8988T (cell line): ENCODE data around the gene PBX1.

ENCODE experiments used
- DNase-seq: peaks from one replicate; pipeline ENCODE4 v3.0.0; 2011

Gene PBX1

DNA sequence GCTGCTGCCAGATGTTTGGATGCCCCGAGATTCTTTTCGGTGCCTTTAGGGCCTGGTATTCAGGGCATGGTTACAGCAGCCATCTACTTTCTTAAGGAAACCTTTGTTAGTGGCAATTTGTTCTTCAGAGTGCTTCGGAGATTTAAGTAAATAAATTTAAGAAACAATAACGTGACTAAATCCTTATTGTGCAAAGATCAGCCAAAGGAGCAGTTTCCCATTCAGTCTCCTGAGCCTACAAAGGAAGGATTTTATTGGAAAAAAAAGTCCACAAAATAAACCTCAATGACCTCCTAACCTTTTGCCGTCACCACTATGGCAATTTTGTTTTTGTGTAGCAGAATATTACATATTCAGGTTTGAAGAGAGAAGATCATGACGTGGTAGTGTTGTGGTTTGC, 231.1 kb downstream of the PBX1 start:
- DNase-seq, result no peak

DNA sequence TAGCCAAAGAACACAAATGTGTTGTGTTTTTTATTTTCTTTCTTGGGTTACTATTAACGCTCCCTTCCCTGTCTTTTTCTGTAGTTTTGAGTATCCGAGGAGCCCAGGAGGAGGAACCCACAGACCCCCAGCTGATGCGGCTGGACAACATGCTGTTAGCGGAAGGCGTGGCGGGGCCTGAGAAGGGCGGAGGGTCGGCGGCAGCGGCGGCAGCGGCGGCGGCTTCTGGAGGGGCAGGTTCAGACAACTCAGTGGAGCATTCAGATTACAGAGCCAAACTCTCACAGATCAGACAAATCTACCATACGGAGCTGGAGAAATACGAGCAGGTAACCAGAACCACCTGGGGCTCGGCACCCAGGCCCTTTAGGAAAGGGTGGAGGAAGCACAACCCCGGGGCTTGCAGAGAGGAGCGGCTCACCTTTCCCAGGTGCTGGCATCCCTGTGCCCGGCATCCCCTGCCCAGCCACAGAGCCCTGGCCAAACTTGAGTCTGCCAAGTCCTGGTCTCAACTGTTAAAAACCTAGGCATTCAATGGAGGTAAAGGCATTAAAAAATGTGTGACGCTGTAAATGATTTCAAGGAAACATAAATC, 233.5 kb downstream of the PBX1 start:
- DNase-seq, result no peak

DNA sequence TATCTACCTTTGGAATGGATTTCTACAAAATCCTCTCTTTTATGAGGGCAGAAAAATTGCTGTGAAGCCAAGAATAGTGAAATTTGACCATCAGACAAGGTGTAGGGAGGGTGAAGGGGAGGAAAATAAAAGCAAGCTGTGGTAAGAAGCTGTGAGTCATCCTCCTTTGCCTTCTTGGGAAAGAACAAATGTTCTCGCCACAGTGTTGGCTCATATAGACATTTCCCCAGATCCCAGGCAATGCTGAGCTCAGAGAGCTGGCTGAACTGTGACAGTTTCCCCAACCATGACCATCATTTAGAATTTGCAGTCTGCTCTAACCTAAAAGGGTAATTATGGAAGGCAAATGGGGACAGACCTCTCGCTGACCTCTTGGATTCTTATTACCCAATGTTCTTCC, 235.4 kb downstream of the PBX1 start:
- DNase-seq, result no peak

DNA sequence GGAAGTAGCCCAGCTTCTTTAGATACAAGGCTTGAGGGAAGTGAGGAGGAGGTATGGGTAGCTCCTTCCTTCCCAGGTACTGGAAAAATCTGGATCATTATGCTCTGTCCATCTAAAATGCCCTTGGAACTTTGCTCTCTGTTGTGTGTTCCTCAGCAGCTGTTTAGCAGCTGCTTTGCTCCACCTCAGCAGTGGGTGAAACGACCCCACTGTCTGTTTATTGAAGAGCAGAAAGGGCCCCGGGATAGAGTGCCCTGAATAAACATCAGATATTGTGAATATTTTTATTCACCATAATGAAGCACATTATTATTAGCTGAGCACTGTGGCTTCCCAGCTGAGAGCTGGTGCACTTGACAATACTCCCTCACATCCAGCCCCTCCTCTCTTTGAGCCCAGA, 237.9 kb downstream of the PBX1 start:
- no peak for DNase-seq

DNA sequence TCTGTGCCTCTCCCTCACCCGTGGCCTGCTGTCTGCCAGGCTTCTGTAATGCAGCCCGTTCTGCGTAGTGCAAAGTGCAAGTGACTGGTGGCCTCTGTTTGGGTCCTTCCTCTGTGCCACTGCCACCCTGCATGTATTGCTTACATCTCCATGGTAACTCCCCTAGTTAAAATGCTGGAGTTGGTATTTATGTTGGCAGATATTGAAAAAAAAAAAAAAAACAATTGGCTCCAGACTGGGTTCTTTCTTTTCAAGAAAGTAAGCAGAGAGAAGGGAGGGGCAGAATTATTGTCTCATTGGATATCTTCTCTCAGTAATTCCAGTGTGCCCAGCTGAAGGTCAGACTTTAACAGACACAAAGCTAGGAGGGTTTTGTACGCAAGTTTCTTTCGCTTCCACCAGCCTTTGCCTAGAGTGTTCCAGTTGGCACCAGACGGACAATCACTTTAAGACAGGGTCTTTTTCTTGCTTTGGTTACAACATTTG, 242.3 kb downstream of the PBX1 start:
- DNase-seq, result no peak

DNA sequence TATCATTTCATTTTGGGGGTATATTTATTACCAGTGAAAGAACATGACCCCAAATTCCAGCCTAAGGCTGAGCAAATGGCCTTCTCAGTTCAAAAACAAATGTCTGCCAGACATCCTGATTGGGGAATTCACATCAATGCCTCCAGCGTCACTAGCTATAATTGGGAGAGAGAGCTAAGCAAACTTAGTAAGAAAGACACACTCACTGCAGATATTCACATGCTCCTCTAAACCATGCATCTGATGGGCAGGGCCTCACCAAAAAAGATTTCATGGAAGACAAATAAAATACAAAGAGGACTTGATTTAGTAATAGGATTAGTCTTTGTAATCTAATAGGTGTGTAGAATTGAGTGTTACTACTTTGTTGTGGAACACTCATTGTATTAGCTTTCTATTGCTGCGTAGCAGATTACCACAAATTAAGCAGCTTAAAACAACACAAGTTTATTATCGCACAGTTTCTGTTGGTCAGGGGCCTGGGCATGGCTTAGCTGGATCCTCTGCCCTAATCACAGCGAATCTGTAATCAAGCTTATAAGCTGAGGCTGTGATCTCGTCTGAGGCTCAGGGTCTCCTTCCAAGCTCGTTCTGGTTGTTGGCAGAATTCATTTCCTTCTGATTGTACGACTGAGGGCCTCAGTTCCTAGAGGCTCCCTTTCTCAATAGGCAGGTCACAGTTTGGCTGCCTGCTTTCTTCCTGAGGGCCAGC, 243.0 kb downstream of the PBX1 start:
- no peak for DNase-seq

DNA sequence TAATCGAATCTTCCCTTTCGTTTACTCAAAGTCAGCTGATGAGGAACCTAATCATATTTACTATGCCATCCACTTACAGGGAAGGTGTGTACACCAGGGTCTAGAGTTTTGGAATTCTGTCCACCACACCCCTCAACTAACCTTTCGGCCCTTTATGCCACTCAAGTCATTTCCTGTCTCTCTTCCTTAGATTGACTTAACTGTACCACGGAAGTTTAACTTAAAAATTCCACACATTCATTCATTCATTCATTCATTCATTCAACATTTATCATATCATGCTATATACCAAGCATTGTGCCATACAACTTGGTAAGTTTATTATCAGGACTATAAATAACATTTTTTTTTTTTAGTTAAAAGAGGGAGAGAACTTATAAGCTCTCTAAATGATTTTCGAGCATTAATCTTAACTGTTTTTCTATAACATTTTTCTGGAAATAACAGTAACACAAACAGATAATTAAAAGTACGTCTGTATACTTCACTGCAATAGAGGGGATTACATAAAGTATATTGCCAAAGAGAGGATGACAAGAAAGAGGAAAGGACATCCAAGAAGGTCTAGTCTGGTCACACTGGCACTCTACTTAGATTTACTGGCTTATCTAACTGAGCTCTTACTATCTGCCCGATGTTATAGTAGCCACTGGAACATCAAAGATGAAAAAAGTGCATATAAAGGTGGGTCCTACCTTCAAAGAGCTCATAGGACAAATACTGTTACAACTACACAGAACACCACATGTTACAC, 243.7 kb downstream of the PBX1 start:
- no peak for DNase-seq

DNA sequence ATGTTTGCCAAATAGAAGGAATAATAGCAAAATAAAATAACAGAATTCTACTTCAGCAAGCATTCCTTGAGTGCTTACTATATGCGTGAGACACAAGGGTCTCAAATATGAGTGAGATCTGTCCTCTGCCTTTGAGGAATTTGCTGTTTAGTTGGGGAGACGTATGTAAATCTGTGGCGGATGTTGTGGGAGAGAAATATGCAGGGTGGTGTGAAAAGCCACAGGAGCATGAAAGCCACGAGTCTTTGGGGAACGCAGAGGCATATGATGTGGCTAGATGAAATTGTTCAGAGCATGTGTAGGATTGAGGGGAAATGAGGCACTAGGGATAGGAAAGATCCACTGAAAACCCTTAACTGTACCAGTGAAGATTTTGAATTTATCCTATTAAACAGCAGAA, 244.4 kb downstream of the PBX1 start:
- no peak for DNase-seq

DNA sequence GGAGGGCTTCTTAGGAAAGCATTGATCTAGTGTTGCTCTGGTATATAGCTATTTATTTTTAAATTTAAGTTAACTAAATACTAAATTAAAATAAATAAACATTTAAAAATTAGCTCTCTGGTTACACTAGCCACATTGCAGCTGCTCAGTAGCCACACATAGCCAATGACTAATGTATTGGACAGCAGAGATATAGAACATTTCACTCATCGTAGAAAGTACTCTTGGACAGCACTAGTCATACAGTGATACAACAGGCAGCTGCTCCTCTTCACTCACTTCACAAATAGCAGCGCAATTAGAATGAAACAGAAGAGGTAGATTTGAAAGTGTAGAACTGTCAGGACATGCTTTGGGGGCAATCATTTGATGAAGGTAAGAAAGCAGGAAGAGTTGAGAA, 245.4 kb downstream of the PBX1 start:
- DNase-seq, result no peak

DNA sequence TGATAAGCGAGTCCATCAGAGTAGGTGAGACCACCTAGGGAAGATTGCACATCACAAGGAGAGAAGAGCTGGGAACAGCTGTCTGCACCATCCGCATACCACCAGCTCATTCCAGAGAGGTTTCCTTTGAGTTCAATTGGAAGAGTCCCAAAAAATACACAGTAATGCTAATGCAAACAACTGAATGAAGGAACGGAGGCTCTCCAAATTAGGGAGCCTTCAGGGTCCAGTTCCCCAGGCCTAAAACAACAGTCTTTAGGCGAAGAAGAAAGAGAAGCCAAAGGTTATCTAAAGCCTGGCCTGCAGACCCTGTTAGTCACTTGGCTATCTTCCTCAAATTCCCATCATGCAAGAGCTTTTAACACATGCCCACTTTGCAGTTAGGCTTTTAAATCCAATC, 246.4 kb downstream of the PBX1 start:
- DNase-seq, result no peak

DNA sequence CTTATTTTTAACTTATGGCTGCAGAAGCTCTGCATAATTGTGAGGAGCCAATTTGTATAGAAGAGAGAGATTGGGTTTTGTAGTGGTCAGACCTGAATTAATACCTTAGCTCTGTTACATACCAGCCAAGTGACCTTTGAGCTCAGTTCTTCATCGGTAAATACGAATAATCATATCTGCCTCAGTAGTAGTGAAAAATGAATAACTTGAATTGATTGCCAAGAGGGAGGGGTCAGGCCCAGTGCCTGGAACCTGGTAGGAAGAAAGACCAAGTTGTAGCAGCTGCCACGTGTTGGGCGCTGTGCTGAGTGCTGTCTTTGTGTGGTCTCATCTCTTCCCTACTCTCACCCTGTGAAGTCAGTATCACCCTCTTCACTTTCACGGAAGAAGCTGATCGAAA, 247.5 kb downstream of the PBX1 start:
- no peak for DNase-seq

DNA sequence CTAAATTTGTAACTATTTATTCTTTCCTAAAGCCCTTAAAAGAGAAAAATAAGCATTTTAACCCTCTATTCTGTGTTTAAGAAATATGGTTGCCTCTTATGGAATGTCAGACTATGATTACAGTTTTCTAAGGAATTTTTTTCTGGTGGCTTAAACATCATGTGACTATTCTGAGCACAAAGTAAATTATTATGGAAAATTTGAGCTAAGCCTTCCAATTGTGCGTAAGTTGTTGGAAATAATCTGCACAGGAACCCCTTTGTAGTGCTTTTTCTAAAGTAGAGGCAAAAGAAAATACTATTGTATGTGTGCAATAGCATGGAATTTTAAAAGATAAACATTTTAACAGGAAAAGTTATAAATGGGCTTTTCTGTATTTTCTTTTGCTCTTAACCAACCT, 254.8 kb downstream of the PBX1 start:
- DNase-seq, result no peak

DNA sequence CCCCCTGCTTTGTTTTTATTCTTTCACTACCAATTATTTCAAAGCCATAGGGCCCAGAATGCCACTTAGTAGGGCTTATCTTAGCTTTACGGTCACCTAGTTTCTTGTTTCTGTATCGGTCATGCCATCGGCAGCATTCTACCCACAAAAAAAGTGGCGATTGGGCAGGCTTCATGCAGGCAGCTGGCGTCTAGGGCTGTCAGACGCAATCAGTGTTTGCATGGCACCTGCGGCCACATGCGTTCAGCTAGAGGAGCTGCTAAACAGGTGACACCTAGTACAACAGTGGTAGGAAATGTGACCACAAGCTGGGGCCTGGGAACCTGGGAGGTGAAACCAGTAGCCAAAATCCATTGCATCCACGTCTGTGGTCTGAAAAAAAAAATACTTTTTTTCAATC, 262.7 kb downstream of the PBX1 start:
- no peak for DNase-seq

DNA sequence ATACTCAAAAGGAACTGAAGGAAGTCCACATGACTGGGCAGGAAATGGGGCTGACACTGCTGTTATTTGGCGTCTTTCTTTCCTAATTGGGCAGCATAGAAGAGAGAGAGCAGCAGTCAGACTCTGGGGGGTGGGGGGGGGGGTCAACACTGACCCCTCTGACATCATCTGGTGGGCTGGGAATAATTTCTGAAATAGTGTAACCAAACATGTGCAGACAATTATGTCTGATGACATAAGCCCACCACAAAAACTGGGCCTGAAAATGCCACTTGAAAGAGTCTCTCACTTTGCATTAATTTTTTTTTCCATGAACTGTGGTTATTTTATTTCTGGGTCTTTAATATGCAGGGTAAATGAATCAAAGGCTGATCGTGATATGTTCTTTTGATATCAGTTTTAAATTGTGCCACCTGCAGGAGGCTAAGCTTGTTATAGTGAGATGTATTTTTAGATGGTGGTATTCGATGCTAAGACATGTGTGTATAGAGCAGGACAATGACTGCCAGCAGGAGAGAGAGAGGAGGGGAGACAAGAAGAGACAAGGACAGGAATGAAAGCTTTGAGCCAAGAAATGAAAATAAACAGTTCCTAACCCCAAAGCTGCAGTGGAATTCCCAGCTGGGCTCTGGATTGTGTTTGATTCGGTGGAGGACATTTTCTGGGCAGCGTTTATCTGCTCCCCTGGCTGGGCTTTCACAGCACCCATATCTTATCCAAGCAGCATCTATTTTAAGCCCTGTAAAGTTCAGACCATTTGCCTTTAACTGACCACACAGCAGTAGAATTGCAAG, 264.7 kb downstream of the PBX1 start:
- no peak for DNase-seq

DNA sequence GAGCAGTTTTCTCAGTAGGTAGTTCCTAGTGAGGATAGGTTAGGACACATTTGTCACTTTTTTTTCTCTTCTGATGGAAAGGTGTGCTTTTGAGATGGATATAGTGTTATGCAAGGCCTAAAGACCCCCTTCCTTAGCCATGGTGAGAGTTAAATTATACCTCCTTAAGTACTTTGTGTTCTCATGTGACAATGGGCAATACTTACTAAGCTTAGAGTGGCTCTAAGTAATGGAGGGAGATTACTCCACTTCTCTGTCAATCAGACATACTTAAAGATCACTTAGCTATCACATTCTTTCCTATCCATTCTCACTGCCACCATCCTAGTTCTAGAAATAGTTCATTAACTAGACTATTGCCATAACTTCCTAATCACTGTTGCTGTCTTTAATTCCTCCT, 265.6 kb downstream of the PBX1 start:
- DNase-seq, result no peak

DNA sequence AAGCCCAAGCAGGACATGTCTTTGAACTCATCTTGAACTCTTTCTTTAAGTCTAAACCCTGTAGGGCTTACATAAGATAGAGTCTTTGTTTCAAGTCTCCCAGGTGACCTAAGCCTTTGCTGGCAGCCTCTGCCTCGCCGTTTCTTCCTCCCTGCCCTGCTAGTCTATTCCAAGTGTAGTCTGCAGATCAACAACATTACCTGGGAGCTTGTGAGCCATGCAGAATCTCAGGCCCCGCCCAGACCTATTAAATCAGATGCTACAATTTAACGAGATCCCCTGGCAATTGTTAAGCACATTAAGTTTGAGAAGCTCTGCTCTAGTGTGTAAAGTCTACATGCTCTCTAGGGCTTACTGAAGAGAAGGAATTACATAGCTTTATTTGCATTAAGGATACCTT, 271.6 kb downstream of the PBX1 start:
- DNase-seq, result no peak

DNA sequence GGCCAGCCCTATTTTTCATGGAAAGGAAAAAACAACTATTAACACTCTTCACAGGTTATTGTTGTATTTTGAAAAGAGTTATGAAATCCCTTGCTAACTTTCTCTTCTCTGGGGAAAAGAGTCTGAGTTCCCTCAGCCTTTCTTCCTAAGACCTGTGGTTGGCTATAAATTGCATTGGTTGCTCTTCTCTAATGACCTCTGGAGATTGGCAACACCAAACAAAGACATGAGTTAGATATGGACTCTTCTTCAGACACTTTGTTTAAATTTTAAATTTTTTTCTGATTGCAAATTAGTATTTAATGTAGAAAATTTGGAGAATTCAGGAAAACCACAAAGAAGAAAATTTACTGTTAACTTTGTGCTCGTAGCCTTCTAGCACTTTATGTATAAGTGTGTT, 275.7 kb downstream of the PBX1 start:
- no peak for DNase-seq

DNA sequence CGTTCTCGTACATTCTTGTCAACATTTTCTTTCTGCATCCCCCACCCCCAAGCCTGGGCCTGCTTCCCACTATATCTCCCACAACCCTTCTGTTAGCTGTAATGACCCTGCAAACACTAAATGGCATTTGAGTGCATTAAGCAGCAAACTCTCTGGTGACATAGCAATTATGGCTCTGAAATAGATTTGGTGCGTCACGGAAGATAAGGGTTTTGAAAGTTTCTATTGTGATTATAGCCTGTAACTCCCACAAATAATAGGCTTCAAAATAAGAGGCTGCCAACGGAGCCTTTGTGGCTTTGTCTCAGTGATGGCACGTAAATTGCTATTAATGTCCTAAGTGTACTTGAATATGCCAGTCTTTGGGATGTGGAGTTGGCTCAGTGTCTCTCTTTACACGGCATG, 277.6 kb downstream of the PBX1 start:
- DNase-seq, result no peak

DNA sequence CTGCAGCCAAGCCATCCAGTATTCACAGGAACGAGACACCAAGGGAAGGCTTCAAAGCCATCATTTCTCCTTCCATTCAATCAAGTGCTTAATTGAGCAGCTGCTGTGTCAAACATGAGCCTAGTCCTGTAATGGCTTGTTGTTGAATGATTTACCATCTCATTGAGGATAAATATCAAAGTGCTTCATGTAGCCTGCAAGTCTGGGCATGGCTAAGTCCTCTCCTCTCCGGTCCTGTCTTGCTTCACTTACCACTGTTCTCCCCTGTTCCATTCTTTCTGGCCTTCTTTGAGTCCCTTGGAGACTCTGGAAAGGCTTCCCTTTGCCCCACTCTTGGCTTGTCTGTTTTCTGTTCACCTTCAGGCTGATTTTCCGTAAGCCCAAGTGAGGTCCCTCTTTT, 279.8 kb downstream of the PBX1 start:
- no peak for DNase-seq

DNA sequence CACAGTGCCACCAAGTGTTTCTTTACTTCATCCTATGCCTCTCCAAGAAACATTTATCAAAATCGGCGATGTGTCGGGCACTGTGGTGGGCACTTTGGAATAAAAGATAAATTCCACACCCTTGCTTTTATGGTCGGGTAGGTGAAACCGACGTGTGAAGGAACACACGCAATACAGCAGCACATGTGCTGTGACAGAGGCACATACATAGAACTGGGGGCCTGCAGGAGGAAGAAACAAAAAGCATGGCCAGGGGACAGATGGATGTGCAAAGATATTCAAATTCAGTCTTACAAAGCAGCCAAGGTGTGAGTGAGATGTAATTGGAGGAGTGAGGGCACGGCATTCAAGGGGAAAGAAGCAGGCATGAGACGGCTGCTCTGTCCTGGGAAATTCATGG, 282.0 kb downstream of the PBX1 start:
- no peak for DNase-seq

DNA sequence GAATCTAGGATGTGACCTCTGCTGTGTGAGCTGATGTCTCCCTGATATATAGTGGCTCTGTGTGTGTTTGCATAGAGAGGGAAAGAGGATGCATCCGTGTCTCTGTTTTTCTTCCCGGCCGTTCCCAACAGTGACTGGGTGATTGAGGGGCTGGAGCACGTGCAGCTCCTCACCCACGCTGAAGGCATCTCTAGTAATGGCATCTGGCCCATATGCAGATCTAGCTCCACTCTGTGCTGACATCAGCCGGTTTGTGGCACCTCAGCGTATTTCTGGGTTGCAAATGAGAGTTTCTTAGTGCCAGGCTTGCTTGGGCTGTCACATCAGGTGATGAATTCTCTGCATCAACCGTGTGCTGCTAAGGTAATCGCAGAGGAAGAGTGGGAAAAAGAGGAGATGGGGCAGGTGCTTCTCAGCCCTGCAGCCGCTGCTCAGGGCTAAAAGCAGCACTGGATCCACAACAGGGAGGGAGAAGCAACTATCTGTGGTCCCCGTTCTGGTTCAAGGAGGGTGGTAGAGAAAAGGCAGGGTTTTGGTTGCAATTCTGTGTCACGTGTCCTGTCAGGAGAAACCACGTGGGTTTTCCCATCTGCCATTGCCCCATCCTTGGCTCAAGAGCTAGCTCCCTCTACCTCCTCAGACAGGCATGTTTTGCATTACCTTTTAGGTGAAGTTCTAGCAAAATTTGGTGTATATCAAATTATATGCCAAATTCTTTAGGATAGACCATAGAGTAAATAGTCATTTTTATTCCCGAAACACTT, 282.9 kb downstream of the PBX1 start:
- no peak for DNase-seq

DNA sequence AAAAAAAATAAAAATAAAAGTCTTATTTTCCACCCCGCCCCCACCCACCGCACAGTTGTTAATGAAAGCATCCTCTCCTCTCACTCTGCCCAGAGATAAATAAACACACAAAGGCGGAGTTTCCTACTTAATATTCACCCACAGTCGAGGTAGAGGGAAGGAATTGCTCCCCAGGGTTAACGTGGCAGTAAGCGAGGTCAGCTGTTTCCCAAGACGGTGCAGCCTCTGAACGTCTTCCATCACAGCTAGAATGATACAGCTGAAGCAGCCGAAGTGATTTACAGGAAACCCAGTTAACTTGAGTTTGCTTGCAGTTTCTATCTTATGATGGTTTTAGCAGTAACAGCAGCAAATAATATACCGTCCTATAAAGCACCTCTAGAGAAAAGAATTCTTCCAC, 283.9 kb downstream of the PBX1 start:
- DNase-seq, result no peak
